ENCODE measurements around the gene UBASH3B.
"Not testable (repeated sequence)": the region's sequence is repeated elsewhere in the genome, so short reads cannot be mapped to it uniquely, and the experiment has no call there.

The UBASH3B gene

DNA sequence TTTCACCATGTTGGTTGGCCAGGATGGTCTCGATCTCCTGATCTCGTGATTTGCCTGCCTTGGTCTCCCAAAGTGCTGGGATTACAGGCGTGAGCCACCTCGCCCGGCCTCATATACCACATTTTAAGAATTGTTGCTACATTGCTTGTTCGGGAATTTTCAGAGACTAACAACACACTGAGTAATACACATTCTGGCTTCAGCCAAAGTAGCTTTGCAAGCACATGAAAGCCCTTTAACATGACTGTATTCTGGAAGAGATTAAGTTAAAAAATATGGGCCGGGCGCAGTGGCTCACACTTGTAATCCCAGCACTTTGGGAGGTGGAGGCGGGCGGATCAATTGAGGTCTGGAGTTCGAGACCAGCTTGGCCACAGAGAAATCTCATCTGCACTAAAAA, 197.7 kb downstream of the UBASH3B start:
- no peak for DNase-seq (ENCODE audit: extremely low spot score)
- TF ChIP-seq FOXA1 (IDR thresholded peaks at IDR 0.05) (no peak), ZNF384 (IDR thresholded peaks at IDR 0.05) (no peak), NFRKB (IDR thresholded peaks at IDR 0.05) (no peak), LEF1 (IDR thresholded peaks at IDR 0.05; ENCODE audit: borderline replicate concordance) (no peak), SP1 (IDR thresholded peaks at IDR 0.05) (no peak), BHLHE40 (IDR thresholded peaks at IDR 0.05; ENCODE audit: borderline replicate concordance) (no peak), FOXM1 (IDR thresholded peaks at IDR 0.05; ENCODE audit: borderline replicate concordance) (no peak), ELF4 (IDR thresholded peaks at IDR 0.05) (no peak), FOXK2 (IDR thresholded peaks at IDR 0.05) (no peak), ARNT (IDR thresholded peaks at IDR 0.05) (no peak), TARDBP (IDR thresholded peaks at IDR 0.05) (no peak), CTBP1 (IDR thresholded peaks at IDR 0.05; ENCODE audit: borderline replicate concordance) (no peak), L3MBTL2 (conservative IDR thresholded peaks at IDR 0.05) (no peak)
- TF ChIP-seq, protein P1, sequence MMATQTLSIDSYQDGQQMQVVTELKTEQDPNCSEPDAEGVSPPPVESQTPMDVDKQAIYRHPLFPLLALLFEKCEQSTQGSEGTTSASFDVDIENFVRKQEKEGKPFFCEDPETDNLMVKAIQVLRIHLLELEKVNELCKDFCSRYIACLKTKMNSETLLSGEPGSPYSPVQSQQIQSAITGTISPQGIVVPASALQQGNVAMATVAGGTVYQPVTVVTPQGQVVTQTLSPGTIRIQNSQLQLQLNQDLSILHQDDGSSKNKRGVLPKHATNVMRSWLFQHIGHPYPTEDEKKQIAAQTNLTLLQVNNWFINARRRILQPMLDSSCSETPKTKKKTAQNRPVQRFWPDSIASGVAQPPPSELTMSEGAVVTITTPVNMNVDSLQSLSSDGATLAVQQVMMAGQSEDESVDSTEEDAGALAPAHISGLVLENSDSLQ (IDR thresholded peaks at IDR 0.05), result no peak
- POLR2A ChIA-PET, result no interaction called here
- CTCF ChIA-PET, result interaction anchor here (0.6 to 3.1 kb wide), 8 partner anchors 9 to 224 kb away, joined by 3 to 22 read pairs (median 6); no protein-coding TSS in a partner anchor

DNA sequence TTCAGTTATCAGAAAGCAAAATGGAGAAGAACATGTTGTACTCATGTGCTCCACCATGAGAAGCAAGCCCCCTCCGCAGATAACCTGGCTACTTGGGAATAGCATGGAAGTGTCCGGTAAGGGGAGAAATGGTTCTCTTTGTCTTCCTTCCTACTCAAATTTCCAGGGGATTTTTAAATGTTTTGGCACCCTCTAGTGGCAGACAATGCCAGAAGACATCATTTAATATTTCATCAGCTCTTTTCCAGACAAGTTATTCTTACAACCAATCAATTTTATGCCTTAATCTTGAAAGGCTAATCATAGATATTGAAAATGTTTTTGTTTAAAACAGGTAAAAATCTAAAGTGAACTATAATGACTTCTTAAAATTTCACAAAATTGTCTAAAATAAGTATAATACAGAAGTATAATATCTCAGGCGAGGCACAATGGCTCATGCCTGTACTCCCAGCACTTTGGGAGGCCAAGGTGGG, 198.5 kb downstream of the UBASH3B start:
- TF ChIP-seq FOXK2 (IDR thresholded peaks at IDR 0.05) (no peak), SUZ12 (IDR thresholded peaks at IDR 0.05) (no peak), ARNT (IDR thresholded peaks at IDR 0.05) (no peak), TARDBP (IDR thresholded peaks at IDR 0.05) (no peak), LEF1 (IDR thresholded peaks at IDR 0.05; ENCODE audit: borderline replicate concordance) (no peak), ZNF384 (IDR thresholded peaks at IDR 0.05) (no peak), FOXA1 (IDR thresholded peaks at IDR 0.05) (no peak), FOXM1 (IDR thresholded peaks at IDR 0.05; ENCODE audit: borderline replicate concordance) (no peak), HDGF (IDR thresholded peaks at IDR 0.05; ENCODE audit: borderline replicate concordance) (no peak), CTBP1 (IDR thresholded peaks at IDR 0.05; ENCODE audit: borderline replicate concordance) (no peak), L3MBTL2 (conservative IDR thresholded peaks at IDR 0.05) (no peak), BHLHE40 (IDR thresholded peaks at IDR 0.05; ENCODE audit: borderline replicate concordance) (no peak), ELF4 (IDR thresholded peaks at IDR 0.05) (no peak), NFRKB (IDR thresholded peaks at IDR 0.05) (no peak)
- POLR2A ChIA-PET, result no interaction called here
- CTCF ChIA-PET, result interaction anchor here (0.5 to 3.1 kb wide), 11 partner anchors 10 to 225 kb away, joined by 3 to 22 read pairs (median 3); no protein-coding TSS in a partner anchor
- peak; percentile 76 for DNase-seq (ENCODE audit: extremely low spot score)

DNA sequence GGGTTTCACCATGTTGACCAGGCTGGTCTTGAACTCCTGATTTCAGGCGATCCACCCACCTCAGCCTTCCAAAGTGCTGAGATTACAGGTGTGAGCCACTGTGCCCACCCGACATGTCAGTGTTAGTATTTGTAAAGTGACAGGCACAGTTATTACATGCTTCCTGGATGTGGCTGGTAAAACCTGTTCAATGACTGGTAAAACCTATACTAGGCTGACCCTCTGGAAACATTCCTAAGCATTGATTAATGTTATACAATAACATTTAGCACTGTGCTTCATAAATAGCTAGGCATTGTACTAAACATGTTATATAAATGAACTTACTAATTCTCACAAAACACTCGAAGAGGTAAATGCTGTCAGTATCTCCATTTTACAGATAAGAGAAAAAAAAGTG, 206.1 kb downstream of the UBASH3B start:
- no peak for TF ChIP-seq L3MBTL2 (conservative IDR thresholded peaks at IDR 0.05)
- TF ChIP-seq FOXA1 (IDR thresholded peaks at IDR 0.05), result no peak
- TF ChIP-seq TARDBP (IDR thresholded peaks at IDR 0.05), result no peak
- TF ChIP-seq SP1 (IDR thresholded peaks at IDR 0.05), result no peak
- TF ChIP-seq ZNF384 (IDR thresholded peaks at IDR 0.05), result no peak
- no peak for TF ChIP-seq FOXM1 (IDR thresholded peaks at IDR 0.05; ENCODE audit: borderline replicate concordance)
- TF ChIP-seq CTBP1 (IDR thresholded peaks at IDR 0.05; ENCODE audit: borderline replicate concordance), result no peak
- no peak for TF ChIP-seq BHLHE40 (IDR thresholded peaks at IDR 0.05; ENCODE audit: borderline replicate concordance)
- TF ChIP-seq SUZ12 (IDR thresholded peaks at IDR 0.05), result no peak
- TF ChIP-seq ARNT (IDR thresholded peaks at IDR 0.05), result no peak
- no peak for TF ChIP-seq LEF1 (IDR thresholded peaks at IDR 0.05; ENCODE audit: borderline replicate concordance)
- TF ChIP-seq, protein P1 (IDR thresholded peaks at IDR 0.05), result no peak
- no peak for TF ChIP-seq ELF4 (IDR thresholded peaks at IDR 0.05)
- TF ChIP-seq NFRKB (IDR thresholded peaks at IDR 0.05), result no peak
- POLR2A ChIA-PET, result no interaction called here
- no peak for DNase-seq (ENCODE audit: extremely low spot score)
- CTCF ChIA-PET, result interaction anchor here (4.4 kb wide), 1 partner anchor 161 kb away, joined by 27 read pairs; no protein-coding TSS in a partner anchor

DNA sequence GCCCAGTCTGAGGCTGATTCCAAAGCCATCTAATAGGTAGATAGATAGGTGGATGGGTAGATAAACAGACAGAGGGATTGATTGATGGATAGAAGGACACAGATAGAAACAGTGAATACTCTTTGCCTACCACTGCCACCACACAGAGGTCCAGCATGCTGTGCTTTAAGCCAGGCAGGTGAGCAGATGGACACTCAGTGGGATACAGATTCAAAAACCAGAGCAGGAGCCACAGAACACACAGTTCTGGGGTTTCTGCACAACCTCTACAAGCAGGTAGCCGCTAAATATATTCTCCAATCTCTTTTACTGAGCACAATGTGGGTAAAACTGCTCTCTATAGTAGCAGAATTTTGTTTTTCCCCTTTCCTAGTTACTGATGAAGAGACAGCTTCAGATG, 206.6 kb downstream of the UBASH3B start:
- POLR2A ChIA-PET, result no interaction called here
- CTCF ChIA-PET, result interaction anchor here (0.9 to 4.4 kb wide), 2 partner anchors 161 to 300 kb away, joined by 3 to 27 read pairs; no protein-coding TSS in a partner anchor
- no peak for DNase-seq (ENCODE audit: extremely low spot score)
- TF ChIP-seq, protein P1 (IDR thresholded peaks at IDR 0.05), result no peak
- TF ChIP-seq NFRKB (IDR thresholded peaks at IDR 0.05) (no peak), LEF1 (IDR thresholded peaks at IDR 0.05; ENCODE audit: borderline replicate concordance) (no peak)

DNA sequence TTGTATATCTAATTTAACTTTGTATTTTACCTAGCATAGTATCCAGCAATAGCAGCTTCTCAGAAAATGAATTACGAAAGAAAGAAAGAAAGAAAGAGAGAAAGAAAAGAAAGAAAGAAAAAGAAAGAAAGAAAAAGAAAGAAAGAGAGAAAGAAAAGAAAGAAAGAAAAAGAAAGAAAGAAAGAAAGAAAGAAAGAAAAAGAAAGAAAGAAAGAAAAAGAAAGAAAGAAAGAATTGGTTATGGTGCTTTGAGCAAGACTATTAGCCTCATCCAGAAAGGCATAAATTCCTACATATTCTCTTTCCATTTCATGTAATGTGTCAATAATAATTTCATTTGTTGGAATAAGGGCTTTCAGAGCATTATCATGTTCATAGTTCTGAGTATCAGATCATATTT, 207.6 kb downstream of the UBASH3B start:
- ChIA-PET CTCF (interaction anchor here (0.5 to 4.4 kb wide), 16 partner anchors 9 to 932 kb away, joined by 3 to 27 read pairs (median 4); no protein-coding TSS in a partner anchor), POLR2A (interaction anchor here (1.8 kb wide), 1 partner anchor 190 kb away, joined by 4 read pairs; no protein-coding TSS in a partner anchor)
- not testable (repeated sequence) for DNase-seq (ENCODE audit: extremely low spot score)

DNA sequence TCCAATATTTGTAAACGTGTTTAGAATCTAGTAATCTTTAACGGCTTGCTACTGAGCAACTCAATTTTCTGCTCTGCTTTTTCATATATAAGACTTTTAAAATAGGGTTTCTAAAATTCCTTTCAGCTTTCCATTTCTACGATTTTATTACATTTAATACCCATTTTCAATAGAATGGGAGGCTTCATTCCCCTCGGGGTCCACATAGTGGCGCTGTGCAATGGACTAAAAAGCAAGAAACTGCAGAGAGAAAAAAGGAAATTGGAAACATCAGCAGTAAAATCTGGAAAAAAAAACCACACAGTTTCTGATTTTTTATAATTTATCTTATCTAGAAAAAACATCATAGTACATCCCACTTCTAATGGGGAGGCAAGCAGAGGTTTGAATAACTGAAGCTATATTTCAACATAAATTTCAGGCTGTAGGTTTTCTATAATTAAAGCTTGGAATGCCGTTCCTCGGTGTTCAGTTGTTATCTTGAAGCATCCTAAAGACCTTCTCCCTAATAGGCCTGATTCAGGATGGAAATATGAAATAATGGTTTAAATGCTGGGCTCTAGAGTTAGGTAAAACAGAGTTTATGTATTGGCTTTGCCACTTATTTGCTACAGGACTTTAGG, 208.3 kb downstream of the UBASH3B start:
- ChIA-PET POLR2A (interaction anchor here (1.8 kb wide), 1 partner anchor 190 kb away, joined by 4 read pairs; no protein-coding TSS in a partner anchor), CTCF (interaction anchor here (0.5 to 4.4 kb wide), 25 partner anchors 8 to 931 kb away, joined by 3 to 27 read pairs (median 4); no protein-coding TSS in a partner anchor)
- DNase-seq (ENCODE audit: extremely low spot score), result peak; percentile 43
- TF ChIP-seq FOXM1 (IDR thresholded peaks at IDR 0.05; ENCODE audit: borderline replicate concordance) (no peak), BHLHE40 (IDR thresholded peaks at IDR 0.05; ENCODE audit: borderline replicate concordance) (no peak), FOXK2 (IDR thresholded peaks at IDR 0.05) (no peak)

Measured in HEK293T (cell line).